NCI-H2227 treated with DMSO at 0.1 percent for 48 hours (cell line): Measurements from ENCODE around the gene ZNRD2.

Source experiments
- DNase-seq: peaks from one replicate; lab custom pipeline; 2025; lab: John Stamatoyannopoulos, UW

ZNRD2 gene

GRCh38 chr11:65573391-65574079, 3.3 kb downstream of the ZNRD2 start:
- no peak for DNase-seq

DNA sequence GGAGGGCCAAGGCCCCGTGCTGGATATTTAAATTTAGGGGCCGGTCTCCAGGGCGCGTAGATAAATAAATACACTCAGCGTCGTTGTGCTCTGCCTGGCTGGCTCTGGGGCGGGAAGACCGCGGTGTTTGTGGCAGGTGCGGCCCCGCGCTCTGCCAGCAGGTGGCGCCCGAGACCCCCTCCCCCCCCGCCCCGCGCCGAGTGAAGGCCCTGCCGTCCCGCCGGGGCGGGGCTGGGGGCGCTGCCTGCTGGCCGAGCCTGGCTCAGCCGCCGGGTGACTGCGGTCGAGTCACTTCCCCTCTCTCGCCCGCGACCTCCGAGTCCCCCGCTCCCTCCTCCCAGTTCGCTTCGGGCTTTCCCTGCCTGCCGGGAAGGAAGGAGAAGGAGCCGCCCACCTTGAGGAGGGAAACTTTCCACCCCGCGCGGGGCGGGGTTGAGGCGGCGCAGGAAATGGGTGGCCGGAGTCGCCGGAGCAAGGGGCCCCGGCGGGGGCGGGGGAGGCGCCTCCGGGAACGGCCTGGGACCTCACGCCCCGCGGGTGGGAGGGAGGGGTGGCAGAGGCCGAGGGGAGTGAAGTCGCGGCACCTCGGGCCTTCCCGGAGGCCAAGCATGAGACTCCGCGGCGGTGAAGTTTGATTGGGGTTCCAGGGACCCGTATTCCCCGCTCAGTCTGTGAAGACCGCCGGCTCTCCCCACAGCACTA, 4.0 kb downstream of the ZNRD2 start:
- peak; percentile 85 for DNase-seq

GRCh38 chr11:65574811-65575567, 4.7 kb downstream of the ZNRD2 start:
- peak; percentile 11 for DNase-seq

GRCh38 chr11:65575568-65576231, 5.4 kb downstream of the ZNRD2 start, which contains the start of gene EHBP1L1:
TSS of gene EHBP1L1 (plus strand) at chr11:65576053. CDS start at chr11:65576303, 250 bp downstream.
- DNase-seq, result no peak

DNA sequence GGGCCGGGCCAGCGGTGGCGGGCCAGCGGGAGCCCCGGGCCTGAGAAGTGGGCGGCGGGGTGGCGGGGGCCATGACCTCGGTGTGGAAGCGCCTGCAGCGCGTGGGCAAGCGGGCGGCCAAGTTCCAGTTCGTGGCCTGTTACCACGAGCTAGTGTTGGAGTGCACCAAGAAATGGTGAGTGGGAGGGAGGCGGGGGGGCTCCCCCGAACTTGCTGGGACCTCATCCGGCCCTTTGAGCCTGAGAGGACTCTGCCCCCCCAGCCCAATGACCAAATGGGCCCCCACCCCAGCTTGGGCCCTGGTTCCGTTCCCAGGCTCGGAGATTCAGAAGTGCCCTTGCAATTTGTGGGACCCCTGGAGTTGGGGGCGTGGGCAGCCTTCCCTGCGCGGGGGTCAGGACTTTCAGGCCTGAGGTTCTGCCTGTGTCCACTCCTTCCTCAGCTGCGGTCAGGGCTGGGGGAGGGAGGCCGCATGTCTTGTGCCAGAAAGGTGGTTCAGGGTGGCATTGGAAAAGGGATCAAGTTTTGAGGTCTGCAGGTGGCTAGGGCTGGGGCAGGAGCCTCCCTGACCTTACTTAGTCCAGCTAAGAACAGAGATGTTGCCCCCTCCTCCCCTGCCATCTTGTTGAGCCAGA, 6.1 kb downstream of the ZNRD2 start:
- DNase-seq, result no peak

GRCh38 chr11:65576867-65577755, 6.8 kb downstream of the ZNRD2 start:
- no peak for DNase-seq

GRCh38 chr11:65577756-65578109, 7.5 kb downstream of the ZNRD2 start:
- DNase-seq, result no peak

DNA sequence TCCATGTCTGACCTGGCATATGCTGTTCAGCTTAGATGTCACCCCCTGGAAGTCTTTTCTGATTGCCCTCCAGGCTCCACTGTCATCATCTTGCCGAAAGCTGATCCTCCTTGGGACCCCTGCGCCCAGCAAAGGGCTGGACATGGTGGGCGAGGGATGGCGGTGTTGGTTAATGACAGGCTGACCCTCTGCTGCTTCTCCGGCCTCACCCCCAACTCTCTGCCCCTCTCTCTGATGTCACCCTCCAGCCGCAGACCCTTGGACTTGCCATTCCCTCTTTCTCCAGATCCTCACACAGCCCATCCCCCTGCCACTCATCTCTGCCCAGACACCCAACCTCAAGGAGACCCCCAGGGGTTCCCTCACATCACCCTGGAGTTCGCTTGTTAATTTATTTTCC, 7.9 kb downstream of the ZNRD2 start:
- DNase-seq, result no peak

- DNase-seq, result no peak
Observed at GRCh38 chr11:65578667-65579066, 8.4 kb downstream of the ZNRD2 start.

GRCh38 chr11:65579291-65579690, 9.0 kb downstream of the ZNRD2 start:
- DNase-seq, result no peak

GRCh38 chr11:65580031-65580692, 9.9 kb downstream of the ZNRD2 start:
- DNase-seq, result no peak

GRCh38 chr11:65580756-65581155, 10.5 kb downstream of the ZNRD2 start:
- DNase-seq, result no peak

DNA sequence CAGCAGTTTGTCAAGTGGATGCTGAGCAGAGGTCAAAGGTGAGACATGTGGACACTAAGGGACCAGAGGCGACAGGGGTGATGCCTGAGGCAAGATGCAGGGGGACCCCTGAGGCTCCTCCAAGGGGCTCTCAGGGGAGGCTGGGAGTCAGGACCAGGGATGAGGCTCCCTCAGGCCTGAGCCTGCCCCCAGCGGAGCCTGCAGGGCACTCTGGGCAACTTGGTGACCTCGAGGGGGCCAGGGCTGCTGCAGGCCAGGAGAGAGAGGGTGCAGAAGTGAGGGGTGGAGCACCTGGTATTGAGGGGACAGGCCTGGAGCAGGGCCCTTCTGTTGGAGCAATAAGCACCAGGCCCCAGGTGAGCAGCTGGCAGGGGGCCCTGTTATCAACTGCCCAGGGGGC, 11.7 kb downstream of the ZNRD2 start:
- DNase-seq, result no peak

DNA sequence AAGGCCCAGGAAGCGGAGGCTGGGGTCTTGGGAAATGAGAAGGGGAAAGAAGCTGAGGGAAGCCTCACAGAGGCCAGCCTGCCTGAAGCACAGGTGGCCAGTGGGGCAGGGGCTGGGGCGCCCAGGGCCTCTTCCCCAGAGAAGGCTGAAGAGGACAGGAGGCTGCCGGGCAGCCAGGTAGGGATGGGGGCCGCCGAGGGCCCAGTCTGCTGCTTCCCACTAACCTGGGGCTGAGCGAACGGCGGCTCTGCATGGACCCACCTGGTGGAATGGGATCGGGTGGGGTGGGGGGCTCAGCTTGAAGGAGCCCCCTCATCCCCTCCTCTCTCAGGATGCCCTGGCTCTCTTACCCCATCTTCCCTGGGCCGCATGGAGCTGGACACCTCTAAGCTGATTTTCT, 13.3 kb downstream of the ZNRD2 start:
- no peak for DNase-seq

- no peak for DNase-seq
Observed at GRCh38 chr11:65584106-65584505, 13.8 kb downstream of the ZNRD2 start.

DNA sequence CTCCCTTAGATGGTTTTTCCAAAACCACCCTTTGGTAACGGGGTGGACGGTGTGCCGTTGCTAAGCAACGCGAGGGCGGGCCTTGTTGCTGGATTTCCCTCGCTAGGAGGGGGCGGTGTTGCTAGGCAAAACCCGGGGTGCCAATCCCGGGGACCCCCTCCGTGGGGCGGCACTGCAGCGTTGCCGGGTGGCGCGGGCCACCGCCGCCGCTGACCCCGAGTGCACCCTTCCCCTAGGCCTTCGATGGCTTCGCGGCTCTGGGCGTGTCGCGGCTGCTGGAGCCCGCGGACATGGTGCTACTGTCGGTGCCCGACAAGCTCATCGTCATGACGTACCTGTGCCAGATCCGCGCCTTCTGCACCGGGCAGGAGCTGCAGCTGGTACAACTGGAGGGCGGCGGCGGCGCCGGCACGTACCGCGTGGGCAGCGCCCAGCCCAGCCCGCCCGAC, 14.5 kb downstream of the ZNRD2 start:
- no peak for DNase-seq

- DNase-seq, result no peak
Observed at GRCh38 chr11:65585396-65586246, 15.3 kb downstream of the ZNRD2 start.

DNA sequence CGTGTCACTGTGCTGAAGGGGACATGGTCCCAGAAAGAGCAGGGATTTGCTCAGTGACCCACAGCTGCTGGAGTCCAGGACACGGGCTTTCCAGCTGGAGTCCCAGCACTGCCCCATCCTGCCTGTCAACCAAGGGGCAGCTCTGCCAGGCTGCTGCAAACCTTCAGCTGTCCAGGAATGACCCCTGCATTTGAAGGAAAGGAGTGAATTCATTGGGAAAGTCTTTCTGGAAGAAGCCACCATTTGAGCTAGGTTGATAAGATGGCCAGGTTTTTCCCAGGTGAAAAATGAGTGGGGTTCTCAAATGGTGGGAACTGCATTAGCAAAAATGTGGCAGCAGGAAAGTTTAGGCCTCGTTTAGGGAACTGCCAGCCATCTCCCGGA, 16.0 kb downstream of the ZNRD2 start:
- DNase-seq, result no peak

GRCh38 chr11:65586676-65587075, 16.4 kb downstream of the ZNRD2 start:
- no peak for DNase-seq
